ENCODE results near the gene HOXA1. TPM values are rescaled to one million over a fixed set of nuclear protein-coding genes. Genes with fewer than 3 reads are reported as not detected.

Gene HOXA1
- total RNA-seq, 6 experiments from 2014 or later, result 0.28 to 0.81 (median 0.45) TPM

DNA sequence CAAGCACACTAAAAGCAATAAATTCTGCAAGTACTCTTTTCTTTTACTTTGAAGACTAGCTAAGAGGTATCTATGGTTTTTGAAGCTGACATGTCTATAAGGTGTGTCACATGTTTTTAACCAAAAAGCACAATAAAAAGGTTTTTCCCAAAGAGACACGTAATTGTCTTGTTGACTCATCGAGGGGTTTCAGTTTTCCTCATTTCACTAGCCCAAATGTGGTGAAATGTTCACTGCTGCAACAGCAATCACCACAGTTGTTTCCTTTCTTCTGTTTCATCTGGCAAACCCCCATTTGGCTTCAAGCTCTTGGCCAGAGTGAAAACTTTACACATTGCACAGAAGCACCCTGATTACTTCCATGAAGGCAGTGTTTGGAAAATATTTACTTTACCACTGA, 38.6 kb upstream of the HOXA1 start:
- Mint-ChIP-seq H3K36me3 (ENCODE audit: low read depth) (peaks cover 10% of the 10 kb centered on the region), H3K4me3 (no peak overlapping the region), H3K4me1 (ENCODE audit: low read depth) (peaks cover 34% of the 10 kb centered on the region), H3K9me3 (no peaks in the 10 kb centered on the region), H3K27ac (peak overlapping the region; percentile 44; the same call in 1 of the 2 replicates), H3K27me3 (ENCODE audit: insufficient read depth) (no peaks in the 10 kb centered on the region; the same call in none of the 2 replicates)
- DNase-seq, result peak; percentile 41
- TF ChIP-seq, protein P1, sequence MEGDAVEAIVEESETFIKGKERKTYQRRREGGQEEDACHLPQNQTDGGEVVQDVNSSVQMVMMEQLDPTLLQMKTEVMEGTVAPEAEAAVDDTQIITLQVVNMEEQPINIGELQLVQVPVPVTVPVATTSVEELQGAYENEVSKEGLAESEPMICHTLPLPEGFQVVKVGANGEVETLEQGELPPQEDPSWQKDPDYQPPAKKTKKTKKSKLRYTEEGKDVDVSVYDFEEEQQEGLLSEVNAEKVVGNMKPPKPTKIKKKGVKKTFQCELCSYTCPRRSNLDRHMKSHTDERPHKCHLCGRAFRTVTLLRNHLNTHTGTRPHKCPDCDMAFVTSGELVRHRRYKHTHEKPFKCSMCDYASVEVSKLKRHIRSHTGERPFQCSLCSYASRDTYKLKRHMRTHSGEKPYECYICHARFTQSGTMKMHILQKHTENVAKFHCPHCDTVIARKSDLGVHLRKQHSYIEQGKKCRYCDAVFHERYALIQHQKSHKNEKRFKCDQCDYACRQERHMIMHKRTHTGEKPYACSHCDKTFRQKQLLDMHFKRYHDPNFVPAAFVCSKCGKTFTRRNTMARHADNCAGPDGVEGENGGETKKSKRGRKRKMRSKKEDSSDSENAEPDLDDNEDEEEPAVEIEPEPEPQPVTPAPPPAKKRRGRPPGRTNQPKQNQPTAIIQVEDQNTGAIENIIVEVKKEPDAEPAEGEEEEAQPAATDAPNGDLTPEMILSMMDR (IDR thresholded peaks at IDR 0.05), result no peak

DNA sequence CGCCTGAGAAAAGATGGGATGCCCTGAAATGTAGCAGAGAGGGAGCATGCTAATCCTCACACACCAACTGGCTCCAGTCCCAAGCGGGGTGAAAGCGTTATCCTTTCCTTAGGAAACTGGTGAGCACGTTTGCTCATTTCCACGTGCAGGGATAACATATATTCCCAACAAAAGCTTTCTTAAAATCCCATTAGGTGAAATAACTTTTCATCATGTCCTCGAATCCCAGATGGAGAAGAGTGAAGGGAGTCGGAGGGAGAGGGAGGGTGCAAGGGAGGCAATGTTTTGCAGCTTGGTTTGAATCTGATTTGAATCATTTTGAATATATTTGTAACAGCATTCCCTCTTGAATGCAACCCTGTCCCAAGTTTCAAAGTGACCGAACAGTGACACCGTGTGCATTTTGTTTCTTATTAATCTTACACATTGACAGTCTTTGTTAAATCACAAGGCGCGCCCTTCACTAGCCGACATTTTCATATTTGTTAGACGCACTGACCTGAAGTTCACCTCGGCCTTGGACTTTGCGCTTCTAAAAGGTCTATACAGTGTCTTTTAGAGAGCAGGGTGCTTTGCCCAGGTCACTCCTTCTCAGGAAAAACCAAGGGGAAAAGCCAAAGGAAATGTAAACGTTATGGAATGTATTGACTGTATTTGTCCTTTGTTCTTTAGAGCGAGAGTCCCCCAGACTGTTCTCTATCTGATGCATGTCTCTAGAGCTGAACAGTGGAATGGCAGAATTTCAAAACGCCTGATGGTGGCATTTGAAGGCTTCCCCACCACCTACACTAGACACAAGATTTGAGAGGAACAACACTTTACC, 37.8 kb upstream of the HOXA1 start:
- Mint-ChIP-seq H3K4me3 (no peak overlapping the region), H3K36me3 (ENCODE audit: low read depth) (peaks cover 14% of the 10 kb centered on the region), H3K9me3 (no peaks in the 10 kb centered on the region), H3K4me1 (ENCODE audit: low read depth) (peaks cover 34% of the 10 kb centered on the region), H3K27ac (peak overlapping the region; percentile 44; the same call in 1 of the 2 replicates), H3K27me3 (ENCODE audit: insufficient read depth) (no peaks in the 10 kb centered on the region; the same call in none of the 2 replicates)
- TF ChIP-seq, protein P1 (IDR thresholded peaks at IDR 0.05), result no peak
- no peak for DNase-seq

DNA sequence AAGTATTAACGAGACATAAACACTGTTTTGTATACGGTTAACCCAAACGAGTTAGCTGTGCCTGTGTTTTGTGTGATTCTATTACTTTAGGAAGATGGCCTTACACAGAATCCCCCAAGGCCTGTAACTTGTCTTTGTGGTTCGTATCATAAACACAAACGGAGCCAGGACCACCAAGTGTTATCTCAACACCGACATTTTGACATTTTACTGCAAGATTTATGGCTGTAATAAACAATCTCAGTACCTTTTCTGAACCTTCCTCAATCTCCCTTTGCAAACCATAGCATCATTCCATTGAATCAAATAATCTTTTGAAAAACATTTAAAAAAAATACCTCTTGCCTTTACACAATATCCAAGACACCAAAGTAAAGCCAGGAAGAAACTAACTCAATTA, 37.2 kb upstream of the HOXA1 start:
- peaks cover 2% of the 10 kb centered on the region for H3K27me3 Mint-ChIP-seq (ENCODE audit: insufficient read depth)
- H3K4me3 Mint-ChIP-seq, result no peak overlapping the region
- TF ChIP-seq, protein P1 (IDR thresholded peaks at IDR 0.05), result no peak
- H3K36me3 Mint-ChIP-seq (ENCODE audit: low read depth), result peaks cover 17% of the 10 kb centered on the region
- H3K4me1 Mint-ChIP-seq (ENCODE audit: low read depth), result peaks cover 34% of the 10 kb centered on the region
- no peaks in the 10 kb centered on the region for H3K9me3 Mint-ChIP-seq
- no peak for DNase-seq
- H3K27ac Mint-ChIP-seq, result no peak overlapping the region

DNA sequence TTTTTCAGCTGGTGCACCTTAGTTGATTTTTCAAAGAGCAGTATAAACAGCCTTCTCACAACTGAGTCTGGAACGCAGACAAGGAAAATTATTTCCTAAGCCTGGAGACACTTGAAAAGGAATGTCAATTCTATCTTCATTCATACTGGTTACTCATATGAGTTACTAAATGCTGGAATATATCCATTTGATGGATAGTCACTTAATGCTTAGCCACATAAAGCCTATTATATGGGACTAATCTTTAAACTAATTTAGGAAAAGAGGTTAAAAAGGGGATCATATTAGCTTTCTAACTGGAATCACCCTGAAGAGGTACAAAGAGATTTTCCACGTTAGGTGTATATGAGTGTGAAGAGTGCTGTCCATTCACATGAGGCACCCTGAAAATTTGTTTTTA, 36.4 kb upstream of the HOXA1 start:
- Mint-ChIP-seq H3K4me1 (ENCODE audit: low read depth) (peaks cover 34% of the 10 kb centered on the region), H3K36me3 (ENCODE audit: low read depth) (peaks cover 17% of the 10 kb centered on the region), H3K9me3 (no peaks in the 10 kb centered on the region), H3K27me3 (ENCODE audit: insufficient read depth) (peaks cover 8% of the 10 kb centered on the region), H3K4me3 (no peak overlapping the region; the same call in 1 of the 2 replicates), H3K27ac (no peak overlapping the region)
- TF ChIP-seq, protein P1 (IDR thresholded peaks at IDR 0.05), result no peak
- DNase-seq, result no peak

DNA sequence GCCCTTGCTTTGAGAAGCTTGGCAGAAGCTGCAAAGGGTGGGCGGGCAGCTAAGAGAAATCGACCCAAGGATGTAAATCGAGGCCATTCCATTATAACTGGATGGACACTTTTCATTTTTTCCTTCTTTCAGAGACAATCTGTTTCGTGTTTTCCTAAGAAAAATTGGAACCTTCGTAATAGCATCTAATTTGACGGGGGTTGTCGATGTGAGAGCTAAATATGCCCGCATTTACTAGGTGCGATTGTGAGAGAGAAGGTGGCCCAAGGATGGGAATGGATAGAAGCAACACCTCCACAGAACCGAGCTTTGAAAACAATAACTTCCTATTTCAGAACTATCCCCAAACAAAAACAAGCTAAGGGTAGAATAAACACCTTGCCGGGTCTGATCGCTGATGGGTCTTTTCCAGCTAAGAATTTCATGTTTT, 35.6 kb upstream of the HOXA1 start:
- peak overlapping the region; percentile 52 for H3K27ac Mint-ChIP-seq
- peak overlapping the region; percentile 85 for H3K4me3 Mint-ChIP-seq
- peaks cover 17% of the 10 kb centered on the region for H3K36me3 Mint-ChIP-seq (ENCODE audit: low read depth)
- TF ChIP-seq, protein P1 (IDR thresholded peaks at IDR 0.05), result no peak
- H3K4me1 Mint-ChIP-seq (ENCODE audit: low read depth), result peaks cover 34% of the 10 kb centered on the region
- peaks cover 9% of the 10 kb centered on the region for H3K27me3 Mint-ChIP-seq (ENCODE audit: insufficient read depth)
- DNase-seq, result no peak
- no peaks in the 10 kb centered on the region for H3K9me3 Mint-ChIP-seq
